B cell (primary cell): ENCODE measurements around the gene NUMB. TPM values are rescaled to one million over a fixed set of nuclear protein-coding genes. Genes with fewer than 3 reads are reported as not detected.

Experiments used
- ATAC-seq: fragments of 200-7000 bp; cut with Tn5 transposase; one replicate; pipeline ENCODE4 v1.10.0; 2021; ENCODE audit warnings: low read depth, mild to moderate bottlenecking, moderate number of reproducible peaks, moderate library complexity
- CTCF ChIA-PET: fragments of 350-600 bp; sonication (Branson Sonifier 250); formaldehyde crosslinking; loops from one replicate; lab custom pipeline; 2021; ENCODE audit warnings: antibody characterized with exemption, inconsistent platforms; lab: Charles Lee
- POLR2A ChIA-PET: fragments of 350-600 bp; sonication (Branson Sonifier 250); formaldehyde crosslinking; loops from one replicate; lab custom pipeline; 2021; ENCODE audit warnings: antibody characterized with exemption; lab: Charles Lee
- DNase-seq: peaks from one replicate; pipeline ENCODE4 v3.0.0; 2013
- H2AFZ ChIP-seq: 2 replicates; pipeline ENCODE4 v1.6.1; 2012; ENCODE audit warnings: mild to moderate bottlenecking, low read depth, low read length; ENCODE audit not compliant: insufficient read depth, poor library complexity, severe bottlenecking
- H3K27ac ChIP-seq, 2 donors: 1 replicate in 1 of 2; 2 replicates in 1 of 2; pipeline ENCODE4 v1.5.1; 2012 to 2013; ENCODE audit warnings: low read length in 2 of 2, mild to moderate bottlenecking in 2 of 2, moderate library complexity in 1 of 2
- H3K27me3 ChIP-seq, 4 experiments: fragments of 200-600 bp in 1 of 4; sonication (generic) in 1 of 4; replicated peaks in 1 of 4; 1 replicate in 2 of 4; 2 replicates in 2 of 4; pipeline versions ENCODE4 v1.6.1 to v1.7.0; 2013 to 2016; ENCODE audit warnings: low read length in 3 of 4, mild to moderate bottlenecking in 2 of 4, mixed read lengths in 1 of 4, moderate library complexity in 1 of 4; ENCODE audit not compliant: insufficient read depth in 4 of 4, control insufficient read depth in 3 of 4; ENCODE audit errors: control extremely low read depth in 1 of 4
- H3K36me3 ChIP-seq, 2 experiments: replicated peaks in 1 of 2; 1 replicate in 1 of 2; 2 replicates in 1 of 2; pipeline versions ENCODE4 v1.6.1 to v1.7.1; 2013; ENCODE audit warnings: low read length in 1 of 2; ENCODE audit not compliant: insufficient read depth in 2 of 2, control insufficient read depth in 1 of 2; ENCODE audit errors: control extremely low read depth in 1 of 2, extremely low read depth in 1 of 2
- H3K4me1 ChIP-seq, 2 donors: fragments of 200-600 bp in 1 of 2; sonication (generic) in 1 of 2; 1 replicate in 1 of 2; 2 replicates in 1 of 2; pipeline versions ENCODE4 v1.5.1 to v1.6.1; 2013 to 2017; ENCODE audit warnings: low read length in 2 of 2; ENCODE audit not compliant: control insufficient read depth in 2 of 2, insufficient read depth in 2 of 2
- H3K4me2 ChIP-seq: replicated peaks from 2 replicates; pipeline ENCODE3; 2012; ENCODE audit warnings: mild to moderate bottlenecking, low read depth, low read length; ENCODE audit not compliant: poor library complexity, severe bottlenecking
- H3K4me3 ChIP-seq, 5 experiments: fragments of 200-600 bp in 1 of 5; sonication (generic) in 1 of 5; 1 replicate in 3 of 5; 2 replicates in 2 of 5; pipeline versions ENCODE4 v1.5.1 to v1.7.0; 2011 to 2016; ENCODE audit warnings: low read length in 4 of 5, mild to moderate bottlenecking in 4 of 5, low read depth in 2 of 5, control low read depth in 1 of 5, moderate library complexity in 1 of 5; ENCODE audit not compliant: insufficient read depth in 1 of 5; ENCODE audit errors: control extremely low read depth in 1 of 5, extremely low read depth in 1 of 5
- H3K79me2 ChIP-seq: fragments of 200-600 bp; sonication (generic); one replicate; pipeline ENCODE4 v1.6.0; 2016; ENCODE audit warnings: low read length; ENCODE audit not compliant: control insufficient read depth, insufficient read depth
- H3K9ac ChIP-seq: fragments of 200-600 bp; sonication (generic); 2 replicates; pipeline ENCODE4 v1.6.1; 2017; ENCODE audit warnings: mild to moderate bottlenecking, low read length, moderate library complexity
- H3K9me3 ChIP-seq, 3 donors: one replicate each; pipeline versions ENCODE4 v1.6.1 to v1.7.1; 2013; ENCODE audit warnings: low read length in 2 of 3; ENCODE audit not compliant: control insufficient read depth in 2 of 3, insufficient read depth in 1 of 3; ENCODE audit errors: control extremely low read depth in 1 of 3
- H4K20me1 ChIP-seq: 2 replicates; pipeline ENCODE4 v1.6.0; 2012; ENCODE audit warnings: mild to moderate bottlenecking, low read length; ENCODE audit not compliant: insufficient read depth, control insufficient read depth, poor library complexity, severe bottlenecking
- H3K27ac Mint-ChIP-seq: one replicate; pipeline ENCODE4 v1.8.0; 2021; ENCODE audit warnings: mixed read lengths
- H3K27me3 Mint-ChIP-seq: one replicate; pipeline ENCODE4 v1.8.0; 2021; ENCODE audit warnings: mixed read lengths
- H3K4me1 Mint-ChIP-seq: one replicate; pipeline ENCODE4 v1.8.0; 2021; ENCODE audit warnings: mixed read lengths
- H3K4me3 Mint-ChIP-seq: one replicate; pipeline ENCODE4 v1.8.0; 2021; ENCODE audit warnings: mixed read lengths
- H3K9me3 Mint-ChIP-seq: one replicate; pipeline ENCODE4 v1.8.0; 2022; ENCODE audit warnings: mixed read lengths; ENCODE audit not compliant: insufficient read depth
- CTCF ChIP-seq: fragments of 200-600 bp; IDR thresholded peaks from one replicate; pipeline ENCODE4 v1.8.0; 2022; ENCODE audit warnings: antibody characterized with exemption, mild to moderate bottlenecking
- EZH2 ChIP-seq: IDR thresholded peaks from 2 replicates; pipeline ENCODE4 v1.6.1; 2012; ENCODE audit warnings: borderline replicate concordance, low read depth, mild to moderate bottlenecking, moderate library complexity, low read length; ENCODE audit not compliant: insufficient read depth, poor library complexity, severe bottlenecking
- WGBS: methylation state at CpG from one replicate; pipeline ENCODE4 v1.1.5; 2013; ENCODE audit warnings: missing lambda C conversion rate; ENCODE audit not compliant: insufficient coverage; 5-methylcytosine and 5-hydroxymethylcytosine counted together
- intact Hi-C: fragments of 100-400 bp; cut with micrococcal nuclease; formaldehyde crosslinking; loops from one replicate; pipeline ENCODE4 v1.10.0; 2022
- polyA plus RNA-seq: library from polyadenylated mRNA; depleted of rRNA; stranded (reverse); fragments of >200 nt; gene quantifications from 2 replicates; pipeline ENCODE4 v1.2.3, GENCODE V29; 2012
- total RNA-seq, 2 donors: library from RNA; stranded (reverse); fragments of 120-200 nt in 1 of 2; gene quantifications; 1 replicate in 1 of 2; 2 replicates in 1 of 2; pipeline versions ENCODE4 v1.2.3 to v1.2.4, GENCODE V29; 2013 to 2022

Gene NUMB
- total and polyA plus RNA-seq, 2 donors (not counting 1 experiment from before 2014, with no cell fraction given): 63.4 to 102 TPM

DNA sequence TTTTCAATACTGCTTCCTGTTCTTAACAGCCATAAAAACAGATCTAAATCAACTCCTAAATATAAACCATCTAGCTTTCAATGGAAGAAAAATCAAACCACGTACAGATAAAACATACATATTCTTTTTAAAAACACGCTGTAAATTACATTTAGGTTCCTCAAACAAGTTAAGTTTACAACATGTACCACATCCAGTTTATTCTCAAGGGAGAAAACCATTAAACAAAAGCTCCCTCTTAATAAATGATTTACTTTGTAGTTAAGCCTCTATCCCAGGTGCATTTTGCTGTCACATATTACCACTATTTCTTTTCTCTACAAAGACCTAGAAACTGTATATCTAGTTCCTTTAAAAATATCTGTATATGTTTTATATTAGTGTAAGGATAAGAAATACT, 3.1 kb downstream of the NUMB start:
- ATAC-seq: no peak
- peak overlapping the region; percentile 39 for H3K27ac Mint-ChIP-seq

More for the DNA sequence above, 3.1 kb downstream of the NUMB start:
- H3K9me3 ChIP-seq: no peaks in the 10 kb centered on the region
- peaks cover 93% of the 10 kb centered on the region for H3K79me2 ChIP-seq
- peak overlapping the region in 1 of 5 experiments; percentile 16 for H3K4me3 ChIP-seq
- intact Hi-C loops: loop anchor here (1.0 to 5.0 kb wide), 4 partner anchors 11 to 208 kb away; no protein-coding TSS in a partner anchor
- H4K20me1 ChIP-seq: no peaks in the 10 kb centered on the region
- ChIA-PET POLR2A (interaction anchor here (1.0 kb wide), 1 partner anchor 10 kb away, joined by 8 read pairs; no protein-coding TSS in a partner anchor), CTCF (interaction anchor here (0.6 to 1.7 kb wide), 6 partner anchors 8 to 160 kb away, joined by 3 to 8 read pairs (median 4); no protein-coding TSS in a partner anchor)
- H3K4me2 ChIP-seq: peak overlapping the region; percentile 60
- H3K36me3 ChIP-seq: peaks cover 0 to 5% of the 10 kb centered on the region in 2 experiments
- TF ChIP-seq EZH2 (no peak), CTCF (no peak)
- no peak for DNase-seq
- H3K9me3 Mint-ChIP-seq: no peaks in the 10 kb centered on the region
- peak overlapping the region; percentile 37 for H2AFZ ChIP-seq
- peak overlapping the region; percentile 33 for H3K9ac ChIP-seq
- no peaks in the 10 kb centered on the region for H3K27me3 Mint-ChIP-seq
- peak overlapping the region; percentile 62 for H3K4me3 Mint-ChIP-seq
- H3K27ac ChIP-seq: peak overlapping the region in 1 of 2 donors; percentile 59
- no peaks in the 10 kb centered on the region for H3K27me3 ChIP-seq
- 0% methylated on average over 1 of the region's 2 CpGs for WGBS
- peaks cover 32 to 43% of the 10 kb centered on the region in 2 donors for H3K4me1 ChIP-seq
- peaks cover 54% of the 10 kb centered on the region for H3K4me1 Mint-ChIP-seq
